Activated CD8-positive, alpha-beta memory T cell treated with anti-CD3 and anti-CD28 coated beads, Interleukin-2, amount 50 U/mL, for 1 hour (primary cell): Measurements from ENCODE around the gene KRT5.
"Not testable (repeated sequence)": the region's sequence is repeated elsewhere in the genome, so short reads cannot be mapped to it uniquely, and the experiment has no call there.

Source experiments
- DNase-seq: peaks from one replicate; pipeline ENCODE4 v3.0.0-alpha.2; 2020; ENCODE audit errors: extremely low read depth

Gene KRT5

DNA sequence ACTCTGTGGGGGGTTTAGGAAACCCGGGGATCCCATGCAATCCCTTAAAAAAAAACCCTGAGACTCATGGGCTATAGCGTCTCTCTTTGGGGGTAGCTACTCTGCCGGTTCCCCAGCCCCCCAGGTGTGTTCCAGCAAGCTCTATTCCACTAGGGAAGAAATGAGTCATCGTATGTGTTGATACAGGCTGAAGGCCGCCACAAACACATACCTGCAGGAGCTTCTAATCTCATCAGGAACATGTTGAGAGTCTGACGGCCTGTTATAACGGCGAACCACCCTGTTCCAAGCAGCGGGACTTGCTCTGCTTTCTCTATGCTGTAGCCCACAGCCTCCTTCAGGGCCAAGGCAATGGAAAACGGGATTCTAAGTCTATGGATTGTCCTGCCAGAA lies 977 bp upstream of the KRT5 start:
- DNase-seq = no peak

DNA sequence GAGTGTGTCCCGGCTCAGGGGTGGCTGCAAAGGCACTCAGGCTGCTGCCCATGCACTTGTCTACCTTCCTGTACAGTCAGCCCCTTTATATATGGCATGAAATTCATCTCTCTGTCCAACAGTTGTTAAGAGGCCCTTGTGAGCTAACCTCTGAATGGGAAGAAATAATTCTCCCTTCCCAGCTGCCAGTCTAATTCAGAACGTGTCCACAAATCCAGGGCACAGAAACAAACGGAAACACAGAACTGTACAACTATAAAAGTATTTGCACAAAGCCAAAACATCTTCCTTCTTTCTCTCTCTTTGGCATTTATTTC lies 849 bp downstream of the KRT5 start:
- DNase-seq = no peak

DNA sequence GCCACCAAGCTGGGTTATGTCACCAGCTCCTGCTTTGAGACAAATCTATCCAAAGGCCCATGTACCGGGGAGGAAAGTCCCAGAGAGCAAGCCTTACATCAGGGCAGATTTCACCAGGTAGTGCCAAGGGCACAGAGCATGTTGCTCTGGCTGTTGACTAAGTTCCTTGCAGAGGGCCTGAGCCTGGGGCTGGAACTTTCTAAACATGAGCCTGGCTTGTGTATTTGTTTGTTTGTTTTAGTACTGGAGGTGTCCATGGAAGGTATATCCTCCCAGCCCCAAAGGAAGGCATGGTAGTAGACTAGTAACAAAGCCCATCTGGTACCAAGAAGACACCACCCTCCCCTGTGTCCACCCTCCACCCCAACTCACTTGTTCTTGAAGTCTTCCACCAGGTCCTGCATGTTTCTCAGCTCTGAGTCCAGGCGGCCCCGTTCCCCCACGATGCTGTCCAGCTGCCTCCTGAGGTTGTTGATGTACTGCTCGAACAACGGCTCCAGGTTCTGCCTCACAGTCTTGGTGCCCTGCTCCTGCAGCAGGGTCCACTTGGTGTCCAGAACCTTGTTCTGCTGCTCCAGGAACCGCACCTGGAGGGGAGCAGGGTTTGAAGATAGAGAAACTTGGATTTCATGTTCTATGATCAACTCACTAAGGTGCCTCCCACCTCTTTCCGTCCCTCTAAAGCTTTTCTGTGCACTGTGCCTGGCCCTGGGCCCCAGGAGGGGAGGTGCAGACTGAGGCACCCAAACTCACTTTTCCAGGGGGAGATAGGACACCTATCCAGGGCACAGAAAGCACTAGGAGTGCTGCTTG lies 1.4 kb downstream of the KRT5 start:
- DNase-seq = no peak

DNA sequence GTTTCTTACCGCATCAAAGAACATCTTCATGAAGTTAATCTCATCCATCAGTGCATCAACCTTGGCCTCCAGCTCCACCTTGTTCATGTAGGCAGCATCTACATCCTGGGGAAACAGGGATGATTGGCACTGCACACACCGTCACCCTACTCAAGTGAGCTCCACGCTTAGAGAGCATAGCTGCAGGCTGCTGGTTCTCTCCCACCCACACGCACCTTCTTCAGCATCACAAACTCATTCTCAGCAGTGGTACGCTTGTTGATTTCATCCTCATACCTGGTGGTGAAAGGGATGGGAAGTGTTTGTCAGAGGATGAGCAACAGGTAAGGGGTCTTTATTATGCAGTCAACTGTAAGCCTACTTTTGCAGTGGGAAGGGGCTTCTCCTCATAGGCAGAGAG lies 2.3 kb downstream of the KRT5 start:
- DNase-seq = no peak

DNA sequence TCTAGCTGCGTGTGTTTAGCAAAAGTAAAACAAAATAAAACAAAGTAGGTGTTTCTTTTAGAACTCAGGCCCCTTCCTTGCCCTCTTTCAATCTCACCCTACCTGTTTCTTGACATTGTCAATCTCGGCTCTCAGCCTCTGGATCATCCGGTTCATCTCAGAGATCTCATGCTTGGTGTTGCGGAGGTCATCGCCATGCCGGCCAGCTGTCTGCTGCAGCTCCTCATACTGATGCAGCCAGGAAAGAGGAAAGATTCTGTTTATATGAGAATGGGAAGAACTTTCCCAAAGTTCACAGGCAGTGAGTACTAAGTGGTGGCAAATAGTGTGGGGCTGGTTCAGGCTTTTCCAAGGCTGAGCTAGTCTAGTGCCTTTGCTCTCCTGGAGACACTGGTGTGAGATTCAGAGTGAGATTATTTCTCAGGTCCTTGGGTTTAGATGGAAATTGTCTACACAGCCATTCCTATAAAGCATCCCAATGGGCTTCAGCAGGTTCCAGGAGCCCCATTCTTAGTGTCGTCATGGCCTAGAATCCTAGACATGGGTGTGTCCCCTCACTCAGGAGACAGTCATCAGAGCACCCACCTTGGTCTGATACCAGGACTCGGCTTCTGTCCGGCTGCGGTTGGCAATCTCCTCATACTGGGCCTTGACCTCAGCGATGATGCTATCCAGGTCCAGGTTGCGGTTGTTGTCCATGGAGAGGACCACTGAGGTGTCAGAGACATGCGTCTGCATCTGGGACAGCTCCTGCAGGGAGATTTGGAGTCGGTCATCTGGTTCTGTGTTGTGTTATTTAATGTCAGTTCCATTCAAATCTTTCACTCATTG lies 3.0 kb downstream of the KRT5 start:
- DNase-seq = no peak

DNA sequence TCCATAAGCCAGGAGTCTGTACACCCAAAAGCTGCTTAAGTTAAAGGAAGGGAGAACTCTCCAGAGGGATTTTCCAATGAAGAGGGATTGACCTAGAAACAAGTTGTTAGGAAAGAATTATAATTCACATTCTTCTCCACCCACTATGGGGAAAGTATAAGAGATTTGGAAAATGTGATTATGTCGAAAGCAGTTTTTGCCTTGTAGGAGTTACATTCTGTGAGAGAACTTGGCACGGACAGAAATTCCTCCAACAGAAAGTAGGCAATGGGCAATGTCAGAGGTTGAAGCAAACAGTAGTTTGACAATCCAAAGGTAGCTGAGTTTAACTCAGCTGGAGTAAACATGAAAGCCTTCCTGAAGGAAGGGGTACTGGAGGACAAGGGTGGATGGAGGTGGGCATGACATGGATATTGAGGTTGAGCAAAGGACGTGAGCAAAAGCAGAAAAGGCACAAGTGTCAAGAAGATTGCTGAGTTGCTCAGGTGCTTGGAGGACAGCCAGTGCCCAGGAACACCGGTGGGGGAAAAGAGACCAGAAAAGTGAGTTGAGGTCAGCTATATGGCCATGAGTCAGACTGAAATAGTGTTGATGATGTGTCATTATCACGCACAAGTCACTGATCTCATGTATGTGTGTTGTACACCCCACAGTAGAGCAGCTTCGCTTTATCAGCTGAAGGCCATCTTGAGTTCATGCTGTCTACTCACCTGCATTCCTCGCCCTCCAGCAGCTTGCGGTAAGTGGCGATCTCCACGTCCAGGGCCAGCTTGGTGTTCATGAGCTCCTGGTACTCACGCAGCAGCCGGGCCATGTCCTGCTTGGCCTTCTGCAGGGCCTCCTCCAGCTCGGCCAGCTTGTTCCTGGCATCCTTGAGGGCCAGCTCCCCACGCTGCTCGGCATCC lies 4.0 kb downstream of the KRT5 start:
- no peak for DNase-seq

DNA sequence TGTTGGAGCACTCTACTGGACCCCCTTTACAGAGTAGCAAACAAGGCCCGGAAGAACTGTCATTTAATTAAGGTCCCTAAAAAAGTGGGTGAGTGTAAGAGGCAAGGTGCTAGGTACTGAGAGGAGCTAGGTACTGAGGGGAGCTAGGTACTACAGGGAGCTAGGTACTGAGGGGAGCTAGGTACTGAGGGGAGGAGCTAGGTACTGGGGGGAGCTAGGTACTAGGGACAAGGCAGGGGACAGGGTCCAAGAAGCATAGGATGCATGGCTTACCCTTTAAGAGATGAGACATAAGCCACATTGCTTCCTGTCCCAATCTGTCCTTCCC lies 4.9 kb downstream of the KRT5 start:
- no peak for DNase-seq

DNA sequence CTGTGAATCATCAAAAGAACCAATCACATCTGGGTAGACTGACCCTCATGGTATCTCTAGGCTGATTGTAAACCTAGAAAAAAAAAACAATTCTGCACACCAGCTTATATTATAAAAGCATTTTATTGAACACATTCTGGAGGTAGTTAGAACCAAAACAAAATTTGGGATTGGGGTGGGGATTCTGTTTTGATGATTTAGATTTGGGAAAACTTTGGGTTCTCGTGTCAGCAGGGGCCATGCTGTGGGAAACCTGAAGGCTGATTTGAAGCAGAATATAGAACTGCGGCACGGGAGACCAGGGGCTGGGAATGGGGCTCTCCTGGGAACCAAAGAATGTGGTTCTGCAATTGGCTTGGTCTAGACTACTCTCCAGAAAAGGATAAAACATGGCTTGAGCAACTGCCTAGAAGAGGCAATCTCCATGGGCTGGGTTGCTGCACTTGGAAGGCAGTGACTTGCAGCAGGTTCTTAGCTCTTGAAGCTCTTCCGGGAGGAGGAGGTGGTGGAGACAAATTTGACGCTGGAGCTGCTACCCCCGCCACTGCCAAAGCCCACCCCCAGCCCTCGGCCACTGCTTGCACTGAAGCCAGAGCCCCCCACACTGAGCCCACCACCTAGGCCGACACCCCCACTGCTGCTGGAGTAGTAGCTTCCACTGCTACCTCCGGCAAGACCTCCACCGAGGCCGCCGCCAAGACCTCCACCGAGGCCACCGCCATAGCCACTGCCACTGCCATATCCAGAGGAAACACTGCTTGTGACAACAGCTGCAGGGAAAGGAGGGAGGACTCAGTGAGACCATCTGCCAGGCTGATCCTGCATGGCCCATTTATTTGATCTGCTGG lies 5.5 kb downstream of the KRT5 start:
- no peak for DNase-seq

DNA sequence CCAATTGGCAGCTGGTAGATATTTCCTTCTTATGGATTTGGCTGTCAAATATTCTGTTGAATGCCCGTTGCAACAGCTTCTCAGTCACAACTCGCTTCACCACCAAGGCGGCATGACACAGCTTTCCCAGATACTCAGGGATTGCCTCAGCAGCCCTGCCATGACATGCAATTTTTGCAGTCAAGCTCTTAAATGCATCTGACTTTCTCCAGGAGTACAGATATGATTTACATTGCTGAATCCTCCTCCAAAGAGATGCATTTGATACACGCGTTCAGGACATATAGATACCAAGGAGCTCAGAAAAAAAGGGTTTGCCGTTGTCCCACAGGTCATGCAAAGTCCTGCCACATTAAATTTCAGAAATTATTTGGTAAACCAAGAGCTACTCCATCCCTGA lies 6.5 kb downstream of the KRT5 start:
- DNase-seq = no peak

DNA sequence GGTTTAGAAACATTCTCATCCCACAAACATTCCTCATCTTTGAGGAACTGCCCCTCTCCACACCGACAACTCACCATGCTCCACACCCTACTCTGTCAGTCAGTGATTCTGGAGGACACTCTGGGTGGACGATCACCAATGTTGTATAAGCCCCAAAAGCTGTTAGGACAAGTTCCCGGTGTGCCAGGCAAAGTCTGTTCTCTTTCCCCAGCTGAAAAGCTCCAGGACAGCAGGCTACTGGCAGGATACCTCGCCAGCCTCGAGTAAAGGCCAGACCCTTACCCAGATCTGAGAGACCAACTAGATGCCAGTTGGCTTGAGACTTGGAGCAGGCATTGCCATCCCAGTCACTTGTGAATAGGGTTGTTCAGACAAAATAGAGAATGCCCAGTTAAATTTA lies 12.0 kb downstream of the KRT5 start:
- no peak for DNase-seq

DNA sequence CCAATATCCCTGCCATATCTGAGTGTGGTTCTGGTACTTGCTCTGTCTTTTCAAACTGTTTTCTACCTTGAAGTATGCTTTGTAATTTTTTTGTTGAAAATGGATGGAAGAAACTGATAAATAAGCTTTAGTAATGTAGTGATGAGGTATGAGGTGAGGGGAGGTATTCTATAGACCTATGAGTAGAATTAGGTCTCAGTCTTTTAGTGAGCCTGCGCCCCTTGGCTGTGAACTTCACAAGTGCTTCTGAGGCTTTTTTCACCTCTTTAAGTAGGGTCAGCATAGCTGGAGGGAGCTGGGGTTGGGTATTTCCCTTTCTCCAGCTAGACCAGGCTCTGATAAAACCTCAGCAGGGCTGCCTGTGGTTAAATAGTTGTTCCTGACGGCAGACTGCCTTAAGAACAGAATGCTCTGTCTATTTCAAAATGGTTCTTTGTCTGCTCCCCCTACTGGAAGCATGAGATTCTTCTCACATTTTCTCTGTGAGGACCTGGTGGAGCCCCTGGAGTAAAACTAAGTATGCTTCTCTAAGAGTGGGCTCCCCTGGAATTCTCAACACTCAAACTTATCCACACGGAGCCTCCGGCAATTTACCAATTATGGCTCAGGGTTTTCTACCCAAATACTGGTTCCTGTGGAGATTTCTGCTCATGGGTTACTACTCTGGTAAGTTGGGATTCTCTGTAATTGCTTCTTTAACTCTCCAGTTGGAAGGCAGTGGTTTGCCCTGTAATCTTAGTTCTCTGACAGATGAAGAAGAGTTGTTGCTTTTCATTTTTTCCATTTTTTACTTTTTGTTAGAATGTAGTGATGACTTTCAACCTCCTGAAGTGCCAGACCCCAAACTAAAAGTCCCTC lies 13.1 kb downstream of the KRT5 start:
- DNase-seq = no peak

DNA sequence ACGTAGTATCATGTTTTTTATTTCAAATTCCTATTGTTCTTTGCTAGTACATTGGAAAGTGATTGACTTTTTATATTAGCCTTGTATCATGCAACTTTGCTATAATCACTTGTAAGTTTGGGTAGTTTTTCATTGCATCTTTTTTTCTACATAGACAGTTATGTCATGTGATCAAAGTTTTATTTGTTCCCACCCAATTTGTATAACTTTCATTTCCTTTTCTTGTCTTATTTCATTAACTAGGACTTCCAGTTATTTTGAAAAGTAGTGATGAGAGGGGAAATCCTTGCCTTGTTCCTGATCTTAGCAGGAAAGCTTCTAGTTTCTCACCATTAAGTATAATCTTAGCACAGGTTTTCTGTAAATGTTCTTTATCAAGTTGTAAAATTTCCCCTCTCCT lies 17.3 kb downstream of the KRT5 start:
- no peak for DNase-seq

DNA sequence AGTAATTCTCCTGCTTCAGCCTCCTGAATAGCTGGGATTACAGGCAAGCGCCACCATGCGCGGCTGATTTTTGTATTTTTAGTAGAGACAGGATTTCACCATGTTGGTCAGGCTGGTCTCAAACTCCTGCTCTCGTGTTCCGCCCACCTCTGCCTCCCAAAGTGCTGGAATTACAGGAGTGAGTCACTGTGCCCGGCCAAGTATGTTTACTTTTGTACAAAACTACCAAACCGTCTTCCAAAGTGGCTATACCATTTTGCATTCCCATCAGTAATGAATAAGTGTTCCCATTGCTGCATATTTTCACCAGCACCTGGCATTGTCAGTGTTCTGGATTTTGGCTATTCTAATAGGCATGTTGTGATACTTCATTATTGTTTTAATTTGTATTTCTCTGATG lies 18.7 kb downstream of the KRT5 start:
- DNase-seq = no peak

DNA sequence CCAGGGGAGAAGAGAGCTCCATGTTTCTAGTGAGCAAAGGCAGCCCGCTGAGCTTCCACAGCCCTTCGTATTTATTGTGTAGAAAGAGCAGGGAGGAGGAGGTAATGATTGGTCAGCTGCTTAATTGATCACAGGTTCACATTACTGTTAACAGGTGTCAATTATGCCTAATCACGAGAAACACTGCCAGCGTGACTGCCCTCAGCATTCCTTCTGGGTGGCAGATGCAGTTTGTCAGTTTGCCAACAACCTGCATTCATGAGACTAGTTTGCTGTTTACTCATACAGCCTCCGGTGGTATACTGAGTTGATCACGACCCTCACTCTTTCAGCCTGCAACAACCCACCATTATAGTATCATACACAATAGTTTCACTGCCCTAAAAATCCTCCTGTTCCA lies 19.6 kb downstream of the KRT5 start:
- DNase-seq = not testable (repeated sequence)

DNA sequence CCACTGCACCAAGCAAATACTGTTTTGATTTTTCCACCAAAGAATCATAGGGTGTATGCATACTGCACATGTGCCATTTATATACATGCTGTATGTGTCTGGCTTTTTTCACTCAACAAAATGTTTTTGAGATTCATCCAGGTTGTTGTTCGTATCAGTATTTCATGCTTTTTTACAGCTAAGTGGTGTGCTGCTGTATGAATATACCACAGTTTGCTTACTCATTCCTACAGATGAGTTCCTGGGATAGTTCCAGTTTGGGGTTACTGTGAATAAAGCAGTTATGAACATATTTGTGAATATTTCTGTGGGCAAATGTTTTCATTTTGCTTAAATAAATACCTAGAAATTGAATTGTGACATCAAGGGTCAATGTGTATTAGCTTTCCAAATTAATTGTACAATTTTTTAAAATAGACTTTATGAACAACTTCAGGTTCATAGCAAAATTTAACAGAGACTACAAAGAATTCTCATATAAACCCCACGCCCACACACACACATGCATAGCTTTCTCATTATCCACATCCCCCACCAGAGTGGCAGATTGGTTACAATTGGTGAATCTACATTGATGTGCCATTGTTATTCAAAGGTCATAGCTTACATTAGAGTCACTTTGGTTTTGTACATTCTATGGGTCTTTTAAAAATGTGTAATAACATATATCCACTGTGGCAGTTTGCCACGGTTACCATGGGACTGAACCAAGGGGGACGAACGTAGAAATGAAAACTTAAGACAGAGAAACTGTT lies 20.2 kb downstream of the KRT5 start:
- DNase-seq = no peak

DNA sequence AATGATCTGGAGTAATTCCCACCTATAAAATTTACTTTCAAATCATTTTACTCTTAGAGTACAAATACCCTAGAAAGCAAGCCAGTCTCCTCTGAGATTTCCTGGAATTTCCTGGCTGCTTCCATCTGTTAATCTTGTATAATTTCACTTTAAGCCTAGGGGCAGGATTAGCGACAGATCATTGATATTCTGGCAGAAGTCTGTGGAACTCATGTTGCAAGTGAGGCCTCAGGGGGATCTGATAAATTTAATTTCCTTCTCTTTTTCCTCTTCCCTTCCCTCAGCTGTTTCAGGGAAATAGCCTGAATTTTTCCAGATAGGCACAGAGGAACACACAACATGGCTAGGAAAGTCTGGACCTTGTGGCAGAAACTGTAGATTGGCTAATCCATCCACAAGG lies 21.2 kb downstream of the KRT5 start:
- DNase-seq = no peak

DNA sequence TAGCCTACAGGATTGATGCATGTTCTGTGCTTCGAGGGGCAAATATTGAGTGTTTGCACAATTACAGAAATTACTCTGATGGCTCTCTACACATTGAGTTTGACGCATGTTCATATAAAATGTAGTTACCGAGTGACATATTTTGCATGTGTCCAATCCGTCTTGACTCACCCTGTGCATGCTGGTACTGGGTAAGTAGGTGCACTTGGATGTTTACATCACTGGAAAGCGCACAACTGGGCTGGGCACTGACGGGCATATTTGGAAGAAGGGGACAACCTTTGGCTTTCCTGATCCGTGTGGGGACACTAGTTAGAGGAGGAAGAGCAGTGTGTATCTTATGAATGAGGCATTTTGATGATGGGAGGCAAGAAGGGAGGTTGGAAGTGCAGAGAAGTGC lies 22.2 kb downstream of the KRT5 start:
- DNase-seq = no peak

DNA sequence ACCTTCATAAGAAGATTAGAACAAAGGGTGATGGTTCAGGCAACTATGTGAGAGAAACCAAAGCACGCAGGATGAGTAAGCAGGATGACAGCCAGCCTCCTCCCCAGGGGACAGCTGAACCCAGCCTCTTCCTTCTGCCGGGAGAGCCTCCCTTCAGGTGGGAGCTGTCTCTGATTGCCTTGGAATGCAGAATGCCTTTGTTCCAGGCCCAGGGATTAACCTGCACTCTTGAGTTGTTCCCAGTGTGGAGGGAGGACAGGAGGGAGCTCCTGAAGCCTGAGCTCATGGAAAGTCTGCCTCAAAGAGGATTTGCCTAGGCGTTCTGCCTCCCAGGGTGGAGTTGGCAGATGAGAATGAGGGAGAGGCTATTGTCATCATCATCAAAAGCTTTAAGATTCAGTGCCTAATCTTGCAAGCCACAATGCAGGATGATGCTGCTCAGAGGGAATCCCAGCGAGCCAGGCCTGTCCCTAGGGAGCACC lies 23.6 kb downstream of the KRT5 start:
- DNase-seq = no peak

DNA sequence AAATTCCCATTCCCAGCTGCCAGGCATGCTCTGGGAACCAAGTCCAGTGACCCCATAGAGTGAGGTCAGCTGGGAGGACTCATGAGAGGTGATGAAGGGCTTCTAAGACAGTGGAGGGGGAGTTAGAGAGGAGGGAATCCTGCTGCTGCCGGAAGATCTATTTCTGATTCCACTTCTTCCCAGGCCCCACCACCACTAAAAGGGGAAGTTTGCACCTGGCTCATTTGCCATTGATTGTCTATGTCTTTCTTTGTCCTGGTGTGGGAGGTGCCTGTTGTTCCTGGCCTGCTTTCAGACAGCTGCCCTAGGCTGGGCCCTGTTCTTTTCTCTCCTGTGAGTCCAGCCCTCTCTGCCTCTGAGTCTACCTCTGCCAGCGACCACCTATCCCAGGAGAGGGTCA lies 24.1 kb downstream of the KRT5 start:
- DNase-seq = no peak

DNA sequence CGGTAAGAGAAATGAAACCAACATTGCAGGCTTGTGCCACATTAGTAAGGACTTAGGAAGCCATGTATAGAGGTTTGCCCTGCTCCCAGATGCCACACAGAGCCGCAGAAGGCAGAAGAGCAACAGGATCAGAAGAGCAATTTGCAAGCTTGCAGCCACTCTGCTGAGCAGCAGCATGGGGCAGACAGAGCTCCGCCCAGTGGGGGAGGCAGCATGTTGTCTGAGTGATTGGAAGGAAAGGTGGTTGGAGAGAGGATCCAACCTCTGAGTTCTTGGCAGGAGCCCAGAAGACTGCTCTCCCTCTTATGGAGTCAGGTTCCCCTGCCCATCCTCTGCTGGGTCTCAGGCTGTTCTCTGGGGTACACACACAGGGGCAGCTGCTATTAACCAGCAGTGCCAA lies 24.8 kb downstream of the KRT5 start:
- no peak for DNase-seq
